Endothelial cell (in vitro differentiated cells): ENCODE data around the gene MGAT3. TPM values are rescaled to one million over a fixed set of nuclear protein-coding genes. Genes with fewer than 3 reads are reported as not detected.

Source experiments
- DNase-seq: peaks from one replicate; pipeline ENCODE4 v3.0.0; 2021; ENCODE audit warnings: low spot score
- H3K27ac Mint-ChIP-seq: one replicate; pipeline ENCODE4 v1.8.0; 2021; ENCODE audit warnings: mixed read lengths, inconsistent platforms; ENCODE audit not compliant: unreplicated experiment
- H3K27me3 Mint-ChIP-seq: one replicate; pipeline ENCODE4 v1.8.0; 2021; ENCODE audit warnings: mild to moderate bottlenecking, moderate library complexity, mixed read lengths, inconsistent platforms; ENCODE audit not compliant: unreplicated experiment
- H3K36me3 Mint-ChIP-seq: one replicate; pipeline ENCODE4 v1.8.0; 2021; ENCODE audit warnings: mild to moderate bottlenecking, low read depth, mixed read lengths, inconsistent platforms; ENCODE audit not compliant: unreplicated experiment
- H3K4me1 Mint-ChIP-seq: one replicate; pipeline ENCODE4 v1.8.0; 2021; ENCODE audit warnings: mild to moderate bottlenecking, mixed read lengths, inconsistent platforms; ENCODE audit not compliant: unreplicated experiment
- H3K4me3 Mint-ChIP-seq: one replicate; pipeline ENCODE4 v1.8.0; 2021; ENCODE audit warnings: mild to moderate bottlenecking, mixed read lengths, inconsistent platforms; ENCODE audit not compliant: unreplicated experiment
- H3K9me3 Mint-ChIP-seq: one replicate; pipeline ENCODE4 v1.8.0; 2021; ENCODE audit warnings: mixed read lengths, inconsistent platforms; ENCODE audit not compliant: unreplicated experiment
- CTCF ChIP-seq: fragments of 200-600 bp; sonication (generic); IDR thresholded peaks from one replicate; pipeline ENCODE4 v1.5.0; 2021; ENCODE audit warnings: antibody characterized with exemption; ENCODE audit not compliant: unreplicated experiment
- total RNA-seq: library from RNA; stranded (reverse); fragmentation: NEBNext Ultra II Directional; extraction: Animal tissue kit (Norgen Biotek cat#: 25700); gene quantifications from one replicate; pipeline ENCODE4 v1.2.1, GENCODE V29; 2021; ENCODE audit not compliant: unreplicated experiment

MGAT3 gene
- total RNA-seq, 1 donor from 2014 or later, result 0.87 TPM

- Mint-ChIP-seq H3K36me3 (no peaks in the 10 kb centered on the region), H3K27ac (no peak overlapping the region), H3K4me3 (no peak overlapping the region), H3K27me3 (peaks cover 4% of the 10 kb centered on the region), H3K4me1 (peaks cover 3% of the 10 kb centered on the region), H3K9me3 (no peaks in the 10 kb centered on the region)
- no peak for DNase-seq
- no peak for TF ChIP-seq CTCF
These were observed 13.4 kb upstream of the MGAT3 start for GRCh38 chr22:39443398-39443797.

- Mint-ChIP-seq H3K36me3 (no peaks in the 10 kb centered on the region), H3K27ac (no peak overlapping the region), H3K4me3 (no peak overlapping the region), H3K27me3 (peaks cover 2% of the 10 kb centered on the region), H3K4me1 (peaks cover 3% of the 10 kb centered on the region), H3K9me3 (no peaks in the 10 kb centered on the region)
- TF ChIP-seq CTCF, result no peak
- DNase-seq, result no peak
These were observed 12.5 kb upstream of the MGAT3 start for GRCh38 chr22:39444247-39444800.

GRCh38 chr22:39444937-39445465 is 11.8 kb upstream of the MGAT3 start:
- H3K9me3 Mint-ChIP-seq, result no peaks in the 10 kb centered on the region
- TF ChIP-seq CTCF, result no peak
- no peak for DNase-seq
- H3K4me1 Mint-ChIP-seq, result peaks cover 3% of the 10 kb centered on the region
- no peaks in the 10 kb centered on the region for H3K36me3 Mint-ChIP-seq
- H3K27me3 Mint-ChIP-seq, result peaks cover 2% of the 10 kb centered on the region
- H3K4me3 Mint-ChIP-seq, result no peak overlapping the region
- H3K27ac Mint-ChIP-seq, result no peak overlapping the region

GRCh38 chr22:39445678-39446077 is 11.1 kb upstream of the MGAT3 start:
- no peak for TF ChIP-seq CTCF
- no peaks in the 10 kb centered on the region for H3K9me3 Mint-ChIP-seq
- peaks cover 2% of the 10 kb centered on the region for H3K27me3 Mint-ChIP-seq
- no peak overlapping the region for H3K4me3 Mint-ChIP-seq
- DNase-seq, result no peak
- peaks cover 3% of the 10 kb centered on the region for H3K4me1 Mint-ChIP-seq
- H3K36me3 Mint-ChIP-seq, result no peaks in the 10 kb centered on the region
- no peak overlapping the region for H3K27ac Mint-ChIP-seq

- Mint-ChIP-seq H3K4me1 (peaks cover 3% of the 10 kb centered on the region), H3K9me3 (no peaks in the 10 kb centered on the region), H3K36me3 (no peaks in the 10 kb centered on the region), H3K4me3 (no peak overlapping the region), H3K27ac (no peak overlapping the region), H3K27me3 (peaks cover under 1% of the 10 kb centered on the region)
- TF ChIP-seq CTCF, result no peak
- no peak for DNase-seq
These were observed 10.5 kb upstream of the MGAT3 start for GRCh38 chr22:39446239-39446721.
